GM23338 (cell line): Measurements from ENCODE around the gene LMF1.

Source experiments
- CREB1 ChIP-seq: fragments of 250-450 bp; sonication (Bioruptor Pico); IDR thresholded peaks from 2 replicates; pipeline ENCODE4 v1.5.0; 2020; ENCODE audit warnings: low read depth, mild to moderate bottlenecking, moderate library complexity
- CTCF ChIP-seq, 2 experiments: fragments of 200-600 bp in 1 of 2; sonication (generic) in 1 of 2; conservative IDR thresholded peaks; 2 replicates each; pipeline versions ENCODE4 v1.5.1 to v1.6.1; 2016 to 2017; ENCODE audit warnings: antibody characterized with exemption in 2 of 2, low read depth in 2 of 2, mild to moderate bottlenecking in 2 of 2, moderate library complexity in 1 of 2
- ETS1 ChIP-seq: IDR thresholded peaks from 2 replicates; pipeline ENCODE4 v1.6.1; 2016; ENCODE audit warnings: antibody characterized with exemption
- EZH2 ChIP-seq: fragments of 200-600 bp; sonication (generic); IDR thresholded peaks from one replicate; pipeline ENCODE4 v1.8.0; 2017; ENCODE audit warnings: antibody characterized with exemption, mild to moderate bottlenecking, low read depth; ENCODE audit not compliant: unreplicated experiment
- EZH2phosphoT487 ChIP-seq: fragments of 200-600 bp; sonication (generic); IDR thresholded peaks from one replicate; pipeline ENCODE4 v1.8.1; 2018; ENCODE audit warnings: antibody characterized with exemption; ENCODE audit not compliant: unreplicated experiment
- JUNB ChIP-seq: IDR thresholded peaks from one replicate; pipeline ENCODE4 v1.6.1; 2016; ENCODE audit warnings: antibody characterized with exemption; ENCODE audit not compliant: unreplicated experiment
- POLR2AphosphoS5 ChIP-seq: IDR thresholded peaks from 2 replicates; pipeline ENCODE4 v1.6.1; 2016; ENCODE audit warnings: antibody characterized with exemption, low read depth
- REST ChIP-seq: IDR thresholded peaks from one replicate; pipeline ENCODE4 v1.6.1; 2018; ENCODE audit warnings: antibody characterized with exemption; ENCODE audit not compliant: unreplicated experiment
- STAT1 ChIP-seq: IDR thresholded peaks from one replicate; pipeline ENCODE4 v1.6.1; 2016; ENCODE audit warnings: antibody characterized with exemption; ENCODE audit not compliant: unreplicated experiment

DNA sequence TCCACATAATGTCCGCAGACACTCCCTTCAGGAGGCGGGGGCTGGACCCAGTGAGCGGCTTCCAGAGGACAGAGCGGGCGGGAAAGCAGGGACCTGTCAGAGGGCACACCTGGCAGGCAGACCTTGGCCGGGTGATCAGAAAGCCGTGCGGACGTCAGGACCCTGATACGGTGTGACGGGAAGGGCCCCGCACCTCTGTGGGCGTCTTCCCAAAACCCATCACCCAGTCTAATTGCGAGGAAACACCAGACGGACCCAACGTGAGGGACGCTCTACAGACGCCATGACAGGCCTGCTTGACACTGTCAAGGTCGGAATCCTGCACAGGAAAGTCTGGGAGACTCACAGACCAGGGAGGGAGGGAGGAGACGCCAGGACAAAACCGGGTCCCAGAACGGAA lies 8.4 kb downstream of the LMF1 start:
- TF ChIP-seq CTCF (conservative IDR thresholded peaks at IDR 0.05; ENCODE audit: low read depth in 2 of 2) (no peak), EZH2 (no peak), REST (no peak), CREB1 (no peak), ETS1 (no peak), STAT1 (no peak), EZH2phosphoT487 (no peak), POLR2AphosphoS5 (no peak), JUNB (no peak)
